GM15510 (cell line): ENCODE data around the gene CASKIN1.

ENCODE experiments used
- POLR2A ChIP-seq: IDR thresholded peaks from 3 replicates; pipeline ENCODE4 v1.6.1; 2011; ENCODE audit warnings: borderline replicate concordance; ENCODE audit not compliant: insufficient read length; ENCODE audit errors: extremely low read depth

Gene CASKIN1

DNA sequence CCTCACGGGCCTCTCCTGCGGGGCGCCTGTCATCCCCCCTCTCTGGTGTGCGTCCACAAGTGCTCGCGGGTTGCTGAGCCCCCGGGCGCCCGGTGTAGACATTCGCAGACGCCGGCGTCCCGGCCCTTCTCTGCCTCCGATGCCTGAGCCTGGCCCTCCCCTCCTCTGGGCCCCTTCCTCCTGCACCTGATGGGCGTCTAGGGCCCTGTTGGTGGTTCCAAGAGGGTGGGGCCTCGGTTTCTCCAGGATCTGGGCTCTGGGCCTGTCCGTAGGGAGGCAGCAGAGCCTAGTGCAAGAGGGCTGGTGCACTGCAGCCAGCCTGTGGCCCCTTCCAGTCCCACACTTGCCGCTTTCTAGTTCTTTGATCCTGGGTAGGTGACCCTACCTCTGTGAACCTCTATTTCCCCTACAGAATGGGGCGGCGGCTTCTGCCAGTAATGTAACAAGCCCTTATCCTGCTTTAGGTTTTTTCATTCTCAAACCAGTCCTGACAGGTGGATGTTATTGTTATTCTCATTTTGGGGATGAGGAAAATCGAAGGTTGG is 27.6 kb upstream of the CASKIN1 start:
- TF ChIP-seq POLR2A: no peak

DNA sequence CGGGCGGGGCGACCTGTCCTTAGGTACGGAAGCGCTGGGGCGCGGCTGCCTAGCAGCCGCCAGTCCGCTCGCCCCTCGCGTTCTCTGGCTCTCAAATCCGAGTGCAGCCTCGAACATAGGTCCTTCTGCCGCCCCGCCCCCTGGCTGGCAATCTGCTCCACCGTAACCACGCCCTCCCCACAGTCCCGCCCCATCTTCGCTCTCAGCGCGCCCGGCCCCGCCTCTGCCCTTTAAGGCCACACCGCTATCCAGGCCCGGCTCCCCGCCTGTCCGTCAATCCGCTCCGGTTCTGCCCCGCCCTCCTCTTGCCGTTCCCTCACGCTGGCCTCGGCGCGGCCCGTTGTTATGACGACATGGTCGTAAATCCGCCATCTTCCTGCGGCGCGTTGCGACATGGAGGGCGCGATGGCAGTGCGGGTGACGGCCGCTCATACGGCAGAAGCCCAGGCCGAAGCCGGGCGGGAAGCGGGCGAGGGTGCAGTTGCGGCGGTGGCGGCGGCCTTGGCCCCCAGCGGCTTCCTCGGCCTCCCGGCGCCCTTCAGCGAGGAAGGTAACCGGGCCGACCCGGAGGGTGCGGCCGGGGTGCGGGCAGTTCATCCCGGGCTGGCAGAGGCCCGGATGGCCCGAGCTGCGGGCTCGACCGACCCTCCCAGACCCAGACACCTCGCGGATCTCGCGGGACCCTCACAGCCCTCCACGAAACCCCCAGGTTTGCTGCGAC is 27.0 kb upstream of the CASKIN1 start, which contains the start of gene E4F1:
TSS of gene E4F1 (plus strand) at position 371 of the 721 bp plus-strand sequence. CDS start at position 394, 23 bp downstream.
- peak; percentile 98 for TF ChIP-seq POLR2A

DNA sequence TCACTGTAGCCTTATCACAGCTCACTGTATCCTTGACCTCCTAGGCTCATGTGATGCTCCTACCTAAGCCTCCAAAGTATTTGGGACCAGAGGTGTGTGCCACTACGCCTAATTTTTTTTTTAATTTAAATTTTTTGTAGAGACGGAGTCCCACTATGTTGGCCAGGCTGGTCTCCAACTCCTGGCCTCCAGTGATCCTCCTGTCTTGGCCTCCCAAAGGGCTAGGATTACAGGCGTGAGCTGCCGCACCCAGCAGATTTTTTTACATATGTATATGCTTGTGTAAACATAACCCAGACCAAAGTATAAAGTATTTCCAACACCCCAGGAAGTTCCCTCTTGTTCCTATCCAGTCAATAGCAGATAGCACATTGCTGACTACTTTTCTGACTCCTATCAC is 19.9 kb upstream of the CASKIN1 start:
- TF ChIP-seq POLR2A: no peak

DNA sequence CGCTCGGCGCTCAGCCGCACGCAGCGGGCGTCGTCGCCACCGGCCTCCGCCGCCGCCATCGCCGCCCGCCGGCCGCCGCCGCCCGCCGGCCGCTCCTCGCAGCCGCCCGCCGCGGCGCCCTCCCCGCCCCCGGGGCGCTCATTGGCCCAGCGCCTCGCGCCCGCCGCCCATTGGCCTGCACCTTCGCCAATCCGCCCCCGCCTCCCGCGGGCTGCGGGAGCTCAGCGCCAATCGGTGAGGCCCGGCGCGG is 18.2 kb upstream of the CASKIN1 start, which contains the start of gene PGP:
TSS of gene PGP (minus strand) at position 122 of the 250 bp plus-strand sequence. CDS start at position 59, 63 bp downstream.
- TF ChIP-seq POLR2A: no peak

DNA sequence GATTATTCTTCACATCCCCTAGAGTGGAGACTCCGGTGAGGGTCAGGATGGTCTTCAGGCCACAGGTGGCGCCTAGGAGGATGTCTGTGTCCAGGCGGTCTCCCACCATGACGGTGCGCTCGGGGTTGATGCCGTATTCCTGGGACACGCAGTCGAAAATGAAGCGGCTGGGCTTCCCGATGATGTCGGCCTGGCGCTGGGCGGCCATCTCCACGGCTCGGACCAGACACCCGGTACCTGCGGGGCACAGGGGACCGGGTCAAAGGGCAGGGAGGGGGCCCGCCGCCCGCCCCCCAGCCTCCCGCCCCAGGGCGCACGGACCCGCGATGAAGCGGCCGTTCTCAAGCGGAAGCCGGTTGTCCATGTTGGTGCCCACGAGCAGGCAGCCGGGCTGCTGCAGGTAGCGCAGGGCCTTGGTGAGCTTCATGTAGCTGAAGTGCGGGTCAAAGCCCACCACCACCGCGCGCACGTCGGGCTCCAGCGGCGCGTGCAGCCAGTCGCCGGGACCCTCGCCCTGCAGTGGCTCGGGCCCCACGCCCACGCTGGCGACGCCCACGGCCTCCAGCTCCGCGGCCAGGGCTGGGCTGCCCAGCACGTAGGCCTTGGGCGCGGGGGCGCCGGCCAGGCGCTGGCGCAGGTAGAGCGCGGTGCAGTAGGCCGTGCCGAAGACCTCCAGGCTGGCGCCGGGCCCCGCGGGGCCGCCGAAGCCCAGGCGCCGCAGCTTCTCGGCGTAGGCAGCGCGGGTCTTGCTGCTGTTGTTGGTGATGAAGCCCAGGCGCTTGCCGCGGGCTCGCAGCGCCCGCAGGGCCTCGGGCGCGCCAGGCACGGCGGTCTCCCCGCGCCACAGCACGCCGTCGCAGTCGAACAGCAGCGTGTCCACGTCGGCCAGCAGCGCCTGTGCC is 17.7 kb upstream of the CASKIN1 start:
- TF ChIP-seq POLR2A: no peak

DNA sequence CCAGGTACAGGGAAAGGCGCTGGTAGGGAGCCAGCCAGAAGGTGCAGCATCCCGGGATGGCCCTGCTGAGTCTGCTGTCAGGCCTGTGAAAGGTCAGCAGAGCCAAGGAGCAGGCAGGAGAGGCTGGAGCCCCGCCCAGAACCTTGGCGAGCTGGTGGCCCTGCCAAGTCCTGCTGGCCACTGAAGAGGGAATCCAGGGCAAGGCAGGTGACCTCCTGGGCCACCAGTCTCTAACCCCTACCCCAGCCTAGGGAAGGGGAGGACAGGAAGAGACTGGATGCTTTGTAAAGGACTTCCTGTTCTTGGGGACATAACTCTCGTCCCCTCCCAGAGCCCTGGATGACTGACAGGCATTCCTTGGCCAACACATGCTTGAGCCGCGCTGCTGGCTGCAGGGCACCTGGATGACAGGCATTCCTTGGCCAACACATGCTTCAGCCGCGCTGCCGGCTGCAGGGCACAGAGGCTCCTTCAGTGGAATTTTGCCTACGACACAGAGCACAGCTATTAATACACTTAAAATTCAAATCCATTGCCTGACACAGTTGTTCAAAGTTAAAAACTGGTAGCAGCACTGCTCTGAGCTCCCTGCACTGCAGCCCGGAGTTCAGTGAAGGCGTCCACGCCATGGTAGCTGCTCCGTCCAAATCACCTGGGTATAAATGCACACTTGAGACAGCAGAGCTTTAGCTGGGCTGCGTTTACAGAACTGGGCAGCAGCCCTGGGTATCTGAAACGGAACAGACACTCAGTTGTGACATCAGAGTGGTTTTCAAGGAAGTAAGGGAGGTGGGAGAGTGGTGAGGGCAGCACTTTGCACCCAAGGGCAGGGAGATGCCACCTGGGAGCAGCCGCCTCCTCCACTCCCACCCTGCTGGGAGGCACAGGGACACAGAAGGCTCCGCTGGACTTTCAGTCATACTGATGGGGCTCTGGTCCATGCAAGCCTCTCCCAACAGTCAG is 16.2 kb upstream of the CASKIN1 start:
- no peak for TF ChIP-seq POLR2A

DNA sequence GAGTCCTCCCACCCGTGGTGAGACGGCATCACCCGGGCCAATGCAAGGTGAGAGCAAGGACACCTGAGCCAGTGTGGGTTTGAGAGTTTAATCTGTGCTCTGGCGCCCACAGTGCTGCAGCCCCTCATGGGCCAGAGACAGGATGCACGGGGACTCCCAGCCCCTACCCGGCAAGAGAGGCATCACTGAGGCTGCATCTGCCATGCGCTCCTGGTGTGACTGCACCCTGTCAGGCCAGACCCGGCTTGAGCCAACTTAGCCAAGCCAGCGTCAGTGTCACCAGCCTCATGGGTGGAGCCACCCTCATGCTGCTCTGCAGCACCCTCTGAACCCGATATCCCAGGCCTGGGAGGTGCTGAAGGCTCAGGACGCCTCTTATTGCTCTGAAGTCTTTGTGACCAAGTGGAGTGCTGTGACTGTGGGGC is 15.5 kb upstream of the CASKIN1 start:
- no peak for TF ChIP-seq POLR2A

DNA sequence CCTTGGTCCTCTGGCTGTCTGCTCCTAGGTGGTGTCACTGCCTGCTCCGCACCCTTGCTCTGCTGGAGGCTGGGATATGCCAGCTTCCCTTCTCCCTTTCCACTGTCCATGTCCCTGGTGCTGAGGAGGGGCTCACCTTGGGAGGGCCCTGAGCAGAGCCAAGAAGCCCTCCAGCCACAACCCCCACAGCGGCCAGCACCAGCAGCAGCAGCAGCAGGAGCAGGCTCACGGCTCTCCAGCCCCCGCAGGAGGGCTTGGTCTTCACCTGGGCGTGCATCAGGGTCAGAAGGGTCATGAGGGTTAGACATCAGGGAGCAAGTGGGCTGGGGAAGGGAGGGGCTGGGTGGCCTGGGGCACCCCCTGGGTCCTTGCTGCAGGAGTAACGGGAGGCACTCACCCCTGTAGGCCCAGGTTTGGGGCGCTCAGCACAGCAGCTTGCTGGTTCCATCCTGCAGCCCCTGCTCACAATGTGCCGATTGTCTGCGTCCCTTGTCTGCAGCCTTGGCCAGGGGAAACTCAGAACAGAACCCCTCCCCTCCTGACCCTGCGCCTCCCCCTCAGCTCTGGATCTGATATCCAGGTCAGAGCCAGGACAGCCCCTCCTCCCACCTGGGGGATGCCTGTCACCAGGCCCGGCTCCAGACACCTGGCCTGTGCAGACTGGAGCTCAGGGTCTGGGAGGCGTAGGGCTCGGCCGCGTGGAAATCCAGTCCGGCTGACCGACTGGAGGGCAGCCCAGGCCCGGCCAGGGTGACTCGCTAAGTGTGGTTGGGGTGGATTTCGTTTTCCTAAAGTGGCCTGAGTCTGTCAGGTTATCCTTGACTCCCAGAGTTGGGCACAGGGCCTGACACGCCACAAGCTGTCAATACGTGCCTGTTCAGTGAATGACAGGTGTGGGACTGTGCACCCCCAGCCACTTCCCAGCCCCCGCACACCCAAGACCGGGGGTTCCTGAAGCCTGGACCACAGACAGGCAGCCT is 14.3 kb upstream of the CASKIN1 start, which contains the start of gene BRICD5:
TSS of gene BRICD5 (minus strand) at position 478 of the 980 bp plus-strand sequence. CDS start at position 448, 30 bp downstream.
- TF ChIP-seq POLR2A: no peak

DNA sequence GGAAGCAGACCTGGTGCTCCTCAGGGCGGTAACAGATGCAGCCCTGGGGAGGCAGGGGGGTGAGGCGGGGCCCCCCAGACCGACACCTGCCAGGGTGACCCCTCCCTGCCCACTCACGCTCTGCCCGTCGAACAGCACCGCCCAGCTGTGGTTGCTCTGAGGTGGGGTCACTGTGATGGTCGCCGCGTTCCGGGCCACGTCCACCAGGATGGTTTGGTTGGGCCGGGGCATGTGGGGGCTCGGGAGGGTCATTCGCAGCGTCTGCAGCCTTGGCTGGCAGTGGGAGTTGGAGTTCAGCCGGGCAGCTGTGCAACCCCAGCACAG is 13.6 kb upstream of the CASKIN1 start:
- TF ChIP-seq POLR2A: no peak

DNA sequence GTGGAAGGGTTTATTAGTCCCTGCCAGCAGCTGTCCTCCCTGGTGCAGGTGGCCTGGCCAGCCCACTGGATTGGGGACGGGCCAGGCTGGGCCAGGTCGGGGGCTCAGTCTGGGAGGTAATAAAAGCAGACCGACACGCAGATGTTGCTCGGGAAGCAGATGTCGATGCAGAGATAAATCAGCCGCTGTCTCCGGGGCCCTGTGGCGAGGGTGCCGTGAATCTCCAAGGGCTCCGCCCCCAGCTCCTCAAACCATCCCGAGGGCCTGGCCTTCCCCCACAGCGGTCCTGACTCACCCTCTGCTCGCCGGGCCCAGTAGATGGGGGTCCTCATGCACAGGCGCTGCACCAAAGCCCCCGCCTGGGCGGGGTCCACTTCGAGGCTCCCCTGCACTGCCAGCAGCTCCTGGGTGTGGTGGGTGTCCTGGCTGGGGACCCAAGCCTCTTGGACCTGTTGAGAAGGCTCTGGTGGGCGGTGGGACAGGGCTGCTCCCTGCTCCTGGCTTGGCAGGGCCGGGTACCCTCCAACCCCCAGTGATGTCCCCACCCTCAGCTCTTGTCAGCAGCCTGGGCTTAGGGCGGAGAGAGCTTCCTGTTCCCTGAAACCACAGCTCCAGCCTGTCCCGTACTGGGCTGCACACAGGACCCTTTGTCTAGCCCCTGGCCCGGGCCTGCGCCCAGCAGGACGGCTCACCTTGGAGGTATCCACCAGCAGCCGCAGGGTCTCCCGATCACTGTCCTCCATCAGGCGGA is 13.0 kb upstream of the CASKIN1 start:
- TF ChIP-seq POLR2A: no peak

DNA sequence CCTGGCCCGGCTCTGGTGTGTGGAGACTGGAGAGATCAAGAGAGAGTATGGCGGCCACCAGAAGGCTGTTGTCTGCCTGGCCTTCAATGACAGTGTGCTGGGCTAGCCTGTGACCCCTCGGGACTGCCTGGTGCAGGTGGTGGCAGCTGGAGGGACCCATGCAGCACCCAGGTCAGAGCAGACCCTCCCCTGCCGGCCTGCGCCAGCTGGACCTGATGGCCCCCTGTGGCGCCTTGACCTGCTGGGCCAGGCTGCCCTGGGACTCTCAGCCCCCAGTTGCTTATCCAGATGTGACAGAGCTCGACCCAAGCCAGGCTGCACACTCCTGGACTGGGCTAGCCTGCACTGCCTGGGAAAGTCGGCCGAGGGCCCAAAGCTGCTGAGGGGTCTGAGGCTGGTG is 12.4 kb upstream of the CASKIN1 start:
- no peak for TF ChIP-seq POLR2A

DNA sequence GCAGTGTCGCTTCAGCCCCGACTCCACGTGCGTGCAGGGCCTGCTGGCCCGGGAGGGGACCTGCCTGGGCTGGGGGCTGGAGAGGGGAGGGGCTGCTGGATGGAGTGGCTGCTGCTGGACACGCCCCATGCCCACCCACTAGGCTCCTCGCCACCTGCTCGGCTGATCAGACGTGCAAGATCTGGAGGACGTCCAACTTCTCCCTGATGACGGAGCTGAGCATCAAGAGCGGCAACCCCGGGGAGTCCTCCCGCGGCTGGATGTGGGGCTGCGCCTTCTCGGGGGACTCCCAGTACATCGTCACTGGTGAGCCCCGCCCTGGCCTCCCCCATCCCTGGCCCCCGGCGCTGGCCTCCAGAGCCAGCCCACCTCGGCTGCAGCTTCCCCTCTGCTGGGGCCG is 11.9 kb upstream of the CASKIN1 start:
- TF ChIP-seq POLR2A: no peak

DNA sequence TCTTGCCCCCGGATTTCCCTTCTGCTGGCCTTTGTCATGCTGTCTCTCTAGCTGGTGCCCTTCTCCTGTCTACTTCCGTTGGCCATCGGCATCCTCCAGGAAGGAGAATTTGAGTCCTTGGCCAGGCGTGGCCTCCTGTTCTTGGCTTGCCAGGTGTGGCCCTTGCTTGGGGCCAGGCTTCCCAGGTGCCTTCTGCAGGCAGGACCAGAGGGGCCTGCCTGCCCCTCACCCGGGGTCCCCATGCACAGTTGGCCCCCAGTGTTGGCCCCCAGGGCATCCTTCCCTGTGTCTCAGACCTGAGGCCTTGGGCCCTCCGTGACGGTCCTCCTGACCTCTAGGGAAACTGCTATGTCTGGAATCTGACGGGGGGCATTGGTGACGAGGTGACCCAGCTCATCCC is 11.5 kb upstream of the CASKIN1 start:
- TF ChIP-seq POLR2A: no peak

DNA sequence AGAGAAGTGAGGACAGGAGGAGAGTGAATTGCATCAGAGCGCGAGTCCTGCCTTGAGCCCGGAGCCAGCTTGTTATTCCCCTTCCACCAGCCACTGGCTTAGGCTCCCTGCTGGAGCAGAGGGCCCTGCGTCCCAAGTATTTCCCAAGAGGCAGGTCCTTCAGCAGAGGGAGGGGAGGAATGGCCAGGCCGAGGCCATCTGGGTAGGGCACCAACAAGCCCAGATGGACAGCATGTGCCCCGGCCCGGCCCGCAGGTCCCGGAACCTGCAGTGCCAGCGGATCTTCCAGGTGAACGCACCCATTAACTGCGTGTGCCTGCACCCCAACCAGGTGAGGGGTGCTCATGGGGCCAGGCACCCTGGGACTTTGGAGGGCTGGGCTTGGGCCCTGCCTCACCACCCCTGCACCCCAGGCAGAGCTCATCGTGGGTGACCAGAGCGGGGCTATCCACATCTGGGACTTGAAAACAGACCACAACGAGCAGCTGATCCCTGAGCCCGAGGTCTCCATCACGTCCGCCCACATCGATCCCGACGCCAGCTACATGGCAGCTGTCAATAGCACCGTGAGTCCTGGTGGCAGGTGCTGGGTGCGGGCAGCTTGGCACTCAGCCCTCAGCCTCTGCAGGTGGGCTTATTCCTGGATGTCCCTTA is 10.5 kb upstream of the CASKIN1 start:
- TF ChIP-seq POLR2A: no peak
